ENCODE results near the gene AIF1.

Gene AIF1

GRCh38 chr6:31631209-31631608 is 16.2 kb downstream of the AIF1 start:
- no peak overlapping the region for H3K4me3 ChIP-seq (ENCODE audit: low read depth, low read length)
- no peak for DNase-seq (ENCODE audit: low read depth)
- TF ChIP-seq CTCF (IDR thresholded peaks at IDR 0.05; ENCODE audit: low read depth, low read length, missing control alignments) = no peak

GRCh38 chr6:31631681-31632278 is 16.7 kb downstream of the AIF1 start:
- DNase-seq (ENCODE audit: low read depth) = no peak
- TF ChIP-seq CTCF (IDR thresholded peaks at IDR 0.05; ENCODE audit: low read depth, low read length, missing control alignments) = no peak
- no peak overlapping the region for H3K4me3 ChIP-seq (ENCODE audit: low read depth, low read length)

GRCh38 chr6:31632279-31632946 is 17.4 kb downstream of the AIF1 start:
- DNase-seq (ENCODE audit: low read depth) = no peak
- H3K4me3 ChIP-seq (ENCODE audit: low read depth, low read length) = no peak overlapping the region
- no peak for TF ChIP-seq CTCF (IDR thresholded peaks at IDR 0.05; ENCODE audit: low read depth, low read length, missing control alignments)

GRCh38 chr6:31633447-31633846 is 18.4 kb downstream of the AIF1 start:
- no peak for DNase-seq (ENCODE audit: low read depth)
- H3K4me3 ChIP-seq (ENCODE audit: low read depth, low read length) = no peak overlapping the region
- no peak for TF ChIP-seq CTCF (IDR thresholded peaks at IDR 0.05; ENCODE audit: low read depth, low read length, missing control alignments)

GRCh38 chr6:31634131-31634530 is 19.1 kb downstream of the AIF1 start:
- no peak for TF ChIP-seq CTCF (IDR thresholded peaks at IDR 0.05; ENCODE audit: low read depth, low read length, missing control alignments)

GRCh38 chr6:31634969-31635575 is 20.0 kb downstream of the AIF1 start:
- no peak for TF ChIP-seq CTCF (IDR thresholded peaks at IDR 0.05; ENCODE audit: low read depth, low read length, missing control alignments)
- no peak overlapping the region for H3K4me3 ChIP-seq (ENCODE audit: low read depth, low read length)
- no peak for DNase-seq (ENCODE audit: low read depth)

More at GRCh38 chr6:31634131-31634530, 19.1 kb downstream of the AIF1 start:
- H3K4me3 ChIP-seq (ENCODE audit: low read depth, low read length) = no peak overlapping the region
- DNase-seq (ENCODE audit: low read depth) = no peak
